ENCODE measurements around the gene MAF. TPM values are rescaled to one million over a fixed set of nuclear protein-coding genes. Genes with fewer than 3 reads are reported as not detected.
A peak's percentile ranks its signal among the peaks of the same experiment; 100 is the strongest.

The MAF gene
- total RNA-seq, 1 donor from 2014 or later = 31.4 TPM

DNA sequence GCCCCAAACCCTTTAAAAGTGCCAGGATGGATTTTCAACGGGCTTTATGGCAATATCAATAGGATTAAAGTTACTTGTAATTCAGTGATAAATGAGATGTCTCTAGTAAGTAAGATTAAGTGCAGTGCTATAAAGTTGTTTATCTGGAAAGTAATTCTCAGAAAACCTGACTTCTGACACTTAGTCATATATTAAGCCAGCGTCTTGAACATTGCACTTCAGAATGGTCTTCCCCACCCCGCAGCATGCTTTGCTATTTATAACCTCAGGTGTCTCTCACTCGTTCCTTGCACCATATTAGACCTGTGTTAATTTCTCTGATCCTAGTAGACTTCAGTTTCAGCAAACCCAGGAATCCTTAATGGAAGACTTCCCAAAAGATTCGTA is 2.1 kb upstream of the MAF start:
- H3K27ac Mint-ChIP-seq (ENCODE audit: unreplicated experiment) = no peak overlapping the region
- no peaks in the 10 kb centered on the region for H3K9me3 Mint-ChIP-seq (ENCODE audit: unreplicated experiment)
- H3K27me3 Mint-ChIP-seq (ENCODE audit: unreplicated experiment) = peaks cover 6% of the 10 kb centered on the region
- no peak for TF ChIP-seq CTCF (IDR thresholded peaks at IDR 0.05; ENCODE audit: unreplicated experiment)
- peak overlapping the region; percentile 100 for H3K4me3 Mint-ChIP-seq (ENCODE audit: unreplicated experiment)
- no peak for DNase-seq (ENCODE audit: low spot score)
- peaks cover 6% of the 10 kb centered on the region for H3K36me3 Mint-ChIP-seq (ENCODE audit: low read depth, unreplicated experiment)
- H3K4me1 Mint-ChIP-seq (ENCODE audit: unreplicated experiment) = peaks cover 10% of the 10 kb centered on the region

DNA sequence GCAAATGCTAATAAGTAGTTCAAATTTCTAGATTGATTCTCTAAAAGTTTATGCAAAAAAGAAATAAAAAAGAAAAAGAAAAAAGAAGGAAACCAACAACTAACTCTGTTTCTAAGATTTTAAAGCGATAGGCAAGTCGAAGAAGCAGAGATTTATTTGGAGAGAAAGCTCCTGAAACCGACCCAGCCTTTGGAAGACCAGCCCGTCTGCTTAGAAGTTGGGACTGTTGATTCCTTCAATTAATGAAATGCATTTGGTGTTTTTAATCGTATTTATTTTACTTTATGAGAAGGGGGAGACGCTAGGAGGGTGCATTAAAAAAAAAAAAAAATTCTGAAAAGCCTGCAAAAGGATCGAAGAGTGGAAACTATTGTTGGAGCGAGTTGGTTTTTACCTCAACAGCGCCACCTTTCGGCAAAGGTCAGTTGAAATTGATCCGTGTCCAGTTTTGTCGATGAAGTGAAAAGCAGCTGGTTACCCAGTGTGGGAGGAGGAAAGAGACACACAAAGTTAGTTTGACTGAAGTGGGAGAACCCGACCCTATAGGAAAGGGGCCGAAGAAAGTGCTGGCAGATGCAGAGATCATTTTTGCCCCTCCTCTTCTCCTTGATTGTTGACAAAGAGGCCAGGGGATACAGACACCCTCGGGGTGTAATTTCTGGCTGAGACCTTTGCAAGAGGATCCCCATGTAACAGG is 1.5 kb upstream of the MAF start:
- H3K36me3 Mint-ChIP-seq (ENCODE audit: low read depth, unreplicated experiment) = peaks cover 6% of the 10 kb centered on the region
- DNase-seq (ENCODE audit: low spot score) = peak; percentile 89
- peaks cover 6% of the 10 kb centered on the region for H3K27me3 Mint-ChIP-seq (ENCODE audit: unreplicated experiment)
- TF ChIP-seq CTCF (IDR thresholded peaks at IDR 0.05; ENCODE audit: unreplicated experiment) = peak; percentile 93
- no peaks in the 10 kb centered on the region for H3K9me3 Mint-ChIP-seq (ENCODE audit: unreplicated experiment)
- peaks cover 10% of the 10 kb centered on the region for H3K4me1 Mint-ChIP-seq (ENCODE audit: unreplicated experiment)
- no peak overlapping the region for H3K27ac Mint-ChIP-seq (ENCODE audit: unreplicated experiment)
- peak overlapping the region; percentile 100 for H3K4me3 Mint-ChIP-seq (ENCODE audit: unreplicated experiment)

- peaks cover 6% of the 10 kb centered on the region for H3K27me3 Mint-ChIP-seq (ENCODE audit: unreplicated experiment)
Observed at GRCh38 chr16:79601092-79601930, 774 bp upstream of the MAF start.

DNA sequence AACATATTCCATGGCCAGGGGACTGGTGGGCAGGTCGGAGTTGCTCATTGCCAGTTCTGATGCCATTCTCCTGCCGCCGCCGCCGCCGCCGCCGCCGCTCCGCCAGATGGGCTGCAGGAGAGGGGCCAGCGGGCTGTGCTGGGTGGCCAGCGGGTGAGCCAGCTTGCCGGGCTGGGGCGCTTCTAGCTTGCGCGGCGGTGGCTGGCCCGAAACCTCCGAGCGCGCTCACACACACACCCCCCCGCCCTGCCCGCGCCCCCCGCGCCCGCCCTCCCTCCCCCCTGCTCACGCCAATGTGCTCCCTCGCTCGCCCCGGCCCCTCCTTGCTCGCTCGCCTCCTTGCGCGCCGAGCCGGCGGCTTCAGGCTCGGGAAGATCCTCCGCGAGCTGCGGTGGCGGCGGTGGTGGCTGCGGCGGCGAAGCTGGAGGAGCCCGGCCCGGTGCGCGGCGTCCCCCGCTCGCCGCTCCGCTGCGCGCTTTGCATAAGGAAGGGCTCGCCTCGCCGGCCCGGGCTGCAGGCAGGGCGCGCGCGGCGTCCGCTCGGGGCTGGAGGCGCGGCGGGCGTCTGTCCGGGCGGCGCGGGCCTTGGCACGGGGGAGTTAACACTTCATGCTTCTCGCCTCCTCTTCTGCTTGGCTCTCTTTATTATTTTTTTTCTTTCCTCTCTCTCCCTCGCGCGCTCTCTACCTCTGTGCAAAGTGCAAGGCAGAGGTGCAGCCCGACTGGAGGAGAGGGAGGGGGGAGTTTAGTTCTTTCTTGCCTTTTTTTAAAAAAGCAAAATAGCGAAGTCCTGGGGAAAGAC is 500 bp downstream of the MAF start:
- Mint-ChIP-seq H3K4me3 (ENCODE audit: unreplicated experiment) (peak overlapping the region; percentile 100), H3K9me3 (ENCODE audit: unreplicated experiment) (no peaks in the 10 kb centered on the region), H3K27ac (ENCODE audit: unreplicated experiment) (peak overlapping the region; percentile 44), H3K4me1 (ENCODE audit: unreplicated experiment) (peaks cover 17% of the 10 kb centered on the region), H3K27me3 (ENCODE audit: unreplicated experiment) (peaks cover 6% of the 10 kb centered on the region), H3K36me3 (ENCODE audit: low read depth, unreplicated experiment) (peaks cover 6% of the 10 kb centered on the region)
- DNase-seq (ENCODE audit: low spot score) = peak; percentile 67
- TF ChIP-seq CTCF (IDR thresholded peaks at IDR 0.05; ENCODE audit: unreplicated experiment) = no peak

More at GRCh38 chr16:79601092-79601930, 774 bp upstream of the MAF start:
- DNase-seq (ENCODE audit: low spot score) = peak; percentile 59
- peaks cover 11% of the 10 kb centered on the region for H3K4me1 Mint-ChIP-seq (ENCODE audit: unreplicated experiment)
- peak overlapping the region; percentile 100 for H3K4me3 Mint-ChIP-seq (ENCODE audit: unreplicated experiment)
- TF ChIP-seq CTCF (IDR thresholded peaks at IDR 0.05; ENCODE audit: unreplicated experiment) = no peak
- no peaks in the 10 kb centered on the region for H3K9me3 Mint-ChIP-seq (ENCODE audit: unreplicated experiment)
- H3K36me3 Mint-ChIP-seq (ENCODE audit: low read depth, unreplicated experiment) = peaks cover 6% of the 10 kb centered on the region
- peak overlapping the region; percentile 90 for H3K27ac Mint-ChIP-seq (ENCODE audit: unreplicated experiment)
